KMS-11 (cell line): ENCODE results near the gene VASN.

ENCODE experiments used
- H2AFZ ChIP-seq: fragments of 200-600 bp; sonication (generic); 2 replicates; pipeline ENCODE4 v1.6.1; 2016; ENCODE audit warnings: antibody characterized with exemption, mixed run types, low read depth
- H3K27ac ChIP-seq: fragments of 200-600 bp; sonication (generic); 2 replicates; pipeline ENCODE4 v1.6.1; 2016; ENCODE audit warnings: mild to moderate bottlenecking, mixed run types
- H3K27me3 ChIP-seq: fragments of 200-600 bp; sonication (generic); 2 replicates; pipeline ENCODE4 v1.6.1; 2017; ENCODE audit warnings: mild to moderate bottlenecking, low read depth, mixed run types, moderate library complexity; ENCODE audit not compliant: insufficient read depth
- H3K36me3 ChIP-seq: fragments of 200-600 bp; sonication (generic); 2 replicates; pipeline ENCODE4 v1.6.1; 2017; ENCODE audit warnings: mild to moderate bottlenecking, mixed run types; ENCODE audit not compliant: insufficient read depth
- H3K4me1 ChIP-seq: fragments of 200-600 bp; sonication (generic); 2 replicates; pipeline ENCODE4 v1.6.1; 2016; ENCODE audit warnings: mild to moderate bottlenecking, low read depth, mixed run types; ENCODE audit not compliant: poor library complexity, severe bottlenecking
- H3K4me2 ChIP-seq: fragments of 200-600 bp; sonication (generic); 2 replicates; pipeline ENCODE4 v1.7.0; 2016; ENCODE audit warnings: mild to moderate bottlenecking, mixed run types
- H3K4me3 ChIP-seq: fragments of 200-600 bp; sonication (generic); IDR thresholded peaks from 2 replicates; pipeline ENCODE4 v1.6.1; 2017; ENCODE audit warnings: low read depth, low read length, mixed read lengths; ENCODE audit not compliant: insufficient read depth
- H3K79me2 ChIP-seq: fragments of 200-600 bp; sonication (generic); 2 replicates; pipeline ENCODE4 v1.6.1; 2016; ENCODE audit warnings: low read depth, mixed run types; ENCODE audit not compliant: insufficient read depth
- H3K9ac ChIP-seq: fragments of 200-600 bp; sonication (generic); 2 replicates; pipeline ENCODE4 v1.6.1; 2016; ENCODE audit warnings: mild to moderate bottlenecking, mixed run types
- H4K20me1 ChIP-seq: fragments of 200-600 bp; sonication (generic); 2 replicates; pipeline ENCODE4 v1.6.1; 2016; ENCODE audit warnings: mild to moderate bottlenecking, mixed run types; ENCODE audit not compliant: insufficient read depth
- CTCF ChIP-seq: fragments of 200-600 bp; sonication (generic); conservative IDR thresholded peaks from 2 replicates; pipeline ENCODE4 v1.6.1; 2017; ENCODE audit warnings: low read depth, mild to moderate bottlenecking, antibody characterized with exemption, low read length, moderate library complexity, mixed read lengths

VASN gene

GRCh38 chr16:4378999-4379690, 7.5 kb downstream of the VASN start:
- Histone ChIP-seq H3K27me3 (no peaks in the 10 kb centered on the region), H3K36me3 (no peaks in the 10 kb centered on the region), H3K27ac (no peak overlapping the region), H3K79me2 (no peaks in the 10 kb centered on the region), H3K9ac (no peak overlapping the region), H2AFZ (no peak overlapping the region), H4K20me1 (no peaks in the 10 kb centered on the region), H3K4me3 (no peak overlapping the region), H3K4me1 (no peaks in the 10 kb centered on the region), H3K4me2 (no peak overlapping the region)
- TF ChIP-seq CTCF, result no peak

GRCh38 chr16:4380119-4381063, 8.7 kb downstream of the VASN start:
- no peaks in the 10 kb centered on the region for H3K4me1 ChIP-seq
- no peak overlapping the region for H3K4me2 ChIP-seq
- no peak overlapping the region for H3K9ac ChIP-seq
- no peak overlapping the region for H3K27ac ChIP-seq
- no peak overlapping the region for H2AFZ ChIP-seq
- no peaks in the 10 kb centered on the region for H4K20me1 ChIP-seq
- no peaks in the 10 kb centered on the region for H3K36me3 ChIP-seq
- H3K4me3 ChIP-seq, result no peak overlapping the region
- H3K79me2 ChIP-seq, result no peaks in the 10 kb centered on the region; the same call in 1 of the 2 replicates
- TF ChIP-seq CTCF, result no peak
- H3K27me3 ChIP-seq, result no peaks in the 10 kb centered on the region

GRCh38 chr16:4381072-4381934, 9.7 kb downstream of the VASN start:
- Histone ChIP-seq H3K27me3 (no peaks in the 10 kb centered on the region), H3K9ac (no peak overlapping the region), H2AFZ (no peak overlapping the region), H3K36me3 (no peaks in the 10 kb centered on the region), H3K4me1 (no peaks in the 10 kb centered on the region), H3K27ac (no peak overlapping the region), H3K4me2 (no peak overlapping the region), H3K79me2 (no peaks in the 10 kb centered on the region; the same call in 1 of the 2 replicates), H3K4me3 (no peak overlapping the region), H4K20me1 (no peaks in the 10 kb centered on the region)
- TF ChIP-seq CTCF, result no peak
